HG03045 (cell line): ENCODE results near the gene ELP4.
"Not testable (repeated sequence)": the region's sequence is repeated elsewhere in the genome, so short reads cannot be mapped to it uniquely, and the experiment has no call there.

Experiments used
- ATAC-seq: cut with Tn5 transposase; IDR thresholded peaks from one replicate; pipeline ENCODE4 v1.9.1; 2021; ENCODE audit warnings: mild to moderate bottlenecking, moderate library complexity; ENCODE audit not compliant: unreplicated experiment

Gene ELP4

GRCh38 chr11:31509429-31510345, at the start of gene ELP4, which contains the start of gene IMMP1L:
ELP4 (plus strand) TSS chr11:31509767; CDS start chr11:31509785, 18 bp downstream.
IMMP1L (minus strand) TSS chr11:31509622; CDS start chr11:31463276, 46,346 bp downstream.
- peak; percentile 100 for ATAC-seq

GRCh38 chr11:31464436-31464835, 45.1 kb upstream of the ELP4 start:
- ATAC-seq, result no peak

GRCh38 chr11:31474083-31474482, 35.5 kb upstream of the ELP4 start:
- no peak for ATAC-seq

- ATAC-seq, result no peak
Measured at GRCh38 chr11:31477528-31478222, 31.9 kb upstream of the ELP4 start.

GRCh38 chr11:31478223-31478590, 31.4 kb upstream of the ELP4 start:
- no peak for ATAC-seq

GRCh38 chr11:31479066-31479465, 30.5 kb upstream of the ELP4 start:
- no peak for ATAC-seq

GRCh38 chr11:31480930-31481329, 28.6 kb upstream of the ELP4 start:
- no peak for ATAC-seq

- ATAC-seq, result no peak
Measured at GRCh38 chr11:31484497-31484896, 25.1 kb upstream of the ELP4 start.

- no peak for ATAC-seq
Measured at GRCh38 chr11:31487848-31488247, 21.7 kb upstream of the ELP4 start.

- no peak for ATAC-seq
Measured at GRCh38 chr11:31492320-31492913, 17.1 kb upstream of the ELP4 start.

- no peak for ATAC-seq
Measured at GRCh38 chr11:31493235-31493634, 16.3 kb upstream of the ELP4 start.

GRCh38 chr11:31493762-31494161, 15.8 kb upstream of the ELP4 start:
- ATAC-seq, result not testable (repeated sequence)

- ATAC-seq, result no peak
Measured at GRCh38 chr11:31499576-31500178, 9.9 kb upstream of the ELP4 start.

- ATAC-seq, result no peak
Measured at GRCh38 chr11:31500560-31500959, 9.0 kb upstream of the ELP4 start.

GRCh38 chr11:31509051-31509428, 527 bp upstream of the ELP4 start:
- ATAC-seq, result peak; percentile 1

- ATAC-seq, result no peak
Measured at GRCh38 chr11:31512117-31512516, 2.5 kb downstream of the ELP4 start.

- no peak for ATAC-seq
Measured at GRCh38 chr11:31521497-31522150, 12.1 kb downstream of the ELP4 start.

- no peak for ATAC-seq
Measured at GRCh38 chr11:31529189-31529588, 19.6 kb downstream of the ELP4 start.

- no peak for ATAC-seq
Measured at GRCh38 chr11:31529701-31530100, 20.1 kb downstream of the ELP4 start.

GRCh38 chr11:31531293-31531692, 21.7 kb downstream of the ELP4 start:
- no peak for ATAC-seq

- no peak for ATAC-seq
Measured at GRCh38 chr11:31535479-31535878, 25.9 kb downstream of the ELP4 start.
